Esophagus mucosa (tissue), 1 donor: ENCODE data around the gene LDAH. TPM values are rescaled to one million over a fixed set of nuclear protein-coding genes. Genes with fewer than 3 reads are reported as not detected.
A peak's percentile ranks its signal among the peaks of the same experiment; 100 is the strongest.

Experiments used
- ATAC-seq: fragments of 200-7000 bp; cut with Tn5 transposase; one replicate; pipeline ENCODE4 v1.9.1; 2020
- total RNA-seq: library from RNA; stranded (reverse); gene quantifications from one replicate; pipeline ENCODE4 v1.2.4, GENCODE V29; 2023
- donor health status: DM: yes; HTN: yes; CAD: no.

The LDAH gene
- total RNA-seq, 1 donor from 2014 or later: 10.8 TPM

DNA sequence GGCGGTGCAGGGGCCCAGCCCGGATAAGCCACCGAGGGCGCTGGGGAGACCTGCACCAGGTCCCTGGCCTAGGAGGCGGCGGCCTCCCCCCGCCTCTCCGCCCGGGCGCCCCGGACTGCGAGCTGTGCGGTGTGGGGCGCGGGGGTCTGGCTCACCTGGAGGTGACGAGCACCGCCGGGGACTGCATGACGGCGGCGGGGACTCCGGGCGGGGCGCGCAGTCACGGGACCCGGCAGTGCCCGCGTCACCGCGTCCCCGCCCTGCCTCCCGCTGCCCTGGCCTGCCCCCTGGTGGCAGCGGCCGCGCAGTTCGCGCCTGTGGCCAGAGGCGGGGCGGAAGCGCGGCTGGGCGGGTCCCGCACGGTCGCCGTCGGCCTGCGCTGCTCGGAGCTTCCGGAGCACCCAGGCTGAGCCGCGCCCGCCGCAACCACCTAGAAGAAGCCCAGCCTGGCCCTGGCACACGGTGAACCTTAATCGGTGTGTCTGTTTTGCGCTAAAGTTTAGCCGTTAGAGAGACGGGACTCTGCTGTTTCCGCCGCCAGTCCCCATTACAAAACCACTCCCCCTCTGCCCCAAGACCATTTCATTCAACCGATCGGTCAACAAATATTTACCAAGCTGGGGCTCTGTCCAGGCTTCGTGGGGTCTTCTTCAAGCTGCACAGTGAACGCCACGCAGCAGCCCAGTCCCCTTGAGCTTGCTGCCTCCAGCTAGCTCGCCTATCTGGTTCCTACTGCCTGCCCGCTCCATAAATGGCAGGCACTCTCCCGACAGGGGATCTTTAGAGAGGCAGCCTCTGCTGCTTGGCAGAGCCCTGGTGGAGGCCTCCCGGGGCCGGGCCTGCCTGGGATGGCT is 171.8 kb downstream of the LDAH start, which contains the start of gene HS1BP3:
Gene HS1BP3, minus strand, starts transcription at position 222 of the 854 bp plus-strand sequence. Its CDS starts 35 bp downstream, at position 187.
- peak; percentile 97 for ATAC-seq

DNA sequence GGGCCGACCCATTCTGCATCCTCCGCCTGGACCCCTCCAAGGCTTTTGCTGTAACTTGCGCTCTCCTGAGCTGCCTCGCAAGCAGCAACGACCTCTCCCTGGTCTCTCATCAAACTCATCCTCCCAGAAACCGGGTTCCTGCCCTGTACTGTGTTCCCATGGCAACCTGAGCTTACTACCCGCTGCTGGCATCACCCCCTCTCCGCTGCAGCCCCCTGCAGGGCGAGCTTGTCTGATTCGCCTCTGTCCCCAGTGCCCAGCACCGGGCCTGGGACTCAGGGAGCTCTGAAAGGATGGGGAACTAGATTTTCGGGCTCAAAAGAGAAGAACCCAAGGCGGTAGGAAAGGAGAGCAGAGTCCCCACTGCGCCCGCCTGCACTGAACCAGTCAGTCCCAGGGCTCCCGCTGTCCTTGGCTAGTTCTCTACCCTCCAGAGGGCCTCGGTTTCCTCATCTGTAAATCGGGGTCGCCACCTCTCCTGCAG is 172.5 kb downstream of the LDAH start:
- peak; percentile 5 for ATAC-seq

DNA sequence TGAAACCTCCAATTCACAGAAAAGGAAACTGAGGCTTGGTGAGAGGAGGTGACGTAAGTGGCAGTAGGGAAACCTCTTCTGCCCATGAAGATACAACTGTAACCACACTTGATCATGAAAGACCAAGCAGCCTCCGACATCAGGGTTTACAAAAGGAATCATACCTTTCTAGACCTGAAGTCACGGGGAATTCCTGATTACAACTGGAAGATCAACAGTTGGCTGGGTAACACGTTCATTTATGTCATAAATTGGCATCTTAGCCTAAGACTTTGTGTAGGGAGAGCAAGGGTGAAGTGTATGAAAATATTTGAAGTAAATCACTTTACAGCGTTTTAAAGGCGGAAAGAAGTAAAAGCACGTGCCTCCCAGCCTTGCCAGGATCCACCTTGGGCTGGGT is 172.9 kb downstream of the LDAH start:
- no peak for ATAC-seq

DNA sequence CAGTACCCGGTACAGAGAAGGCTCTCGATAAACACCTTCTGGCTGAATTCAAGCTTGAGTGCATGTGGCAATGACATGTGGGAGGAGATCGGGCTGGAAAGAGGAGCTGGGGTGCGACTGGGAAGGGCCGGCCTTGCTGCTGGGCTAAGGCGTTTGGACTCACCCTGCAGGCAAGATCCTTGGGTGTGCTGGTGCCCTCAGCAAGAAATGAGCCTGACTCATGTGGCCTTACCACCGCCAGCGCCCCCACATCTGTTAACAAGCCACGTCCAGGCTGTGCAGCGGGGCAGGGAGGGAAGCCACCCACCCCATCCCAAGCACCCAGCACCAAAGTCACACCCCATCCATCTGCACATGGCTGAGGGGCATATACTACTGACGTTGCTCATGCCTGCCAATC is 173.3 kb downstream of the LDAH start:
- ATAC-seq: peak; percentile 18

DNA sequence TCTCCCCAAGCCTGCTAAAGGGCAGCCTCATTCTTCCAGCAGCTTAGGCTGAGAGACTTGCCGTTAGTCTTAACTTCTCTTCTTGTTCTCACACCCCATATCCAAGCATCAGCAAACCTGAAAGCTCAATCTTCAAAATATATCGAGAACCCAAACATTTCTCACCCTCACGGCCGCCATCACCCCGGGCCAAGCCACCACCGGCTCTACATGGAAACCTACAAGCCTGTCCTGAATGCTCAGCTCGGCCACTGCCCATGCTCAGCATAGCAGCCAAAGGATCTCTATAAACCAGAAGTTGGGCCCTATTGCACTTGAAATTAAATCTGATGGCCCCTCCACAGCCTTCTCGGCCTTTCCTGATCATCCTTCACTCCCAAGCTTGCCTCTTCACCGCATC is 174.1 kb downstream of the LDAH start:
- no peak for ATAC-seq

DNA sequence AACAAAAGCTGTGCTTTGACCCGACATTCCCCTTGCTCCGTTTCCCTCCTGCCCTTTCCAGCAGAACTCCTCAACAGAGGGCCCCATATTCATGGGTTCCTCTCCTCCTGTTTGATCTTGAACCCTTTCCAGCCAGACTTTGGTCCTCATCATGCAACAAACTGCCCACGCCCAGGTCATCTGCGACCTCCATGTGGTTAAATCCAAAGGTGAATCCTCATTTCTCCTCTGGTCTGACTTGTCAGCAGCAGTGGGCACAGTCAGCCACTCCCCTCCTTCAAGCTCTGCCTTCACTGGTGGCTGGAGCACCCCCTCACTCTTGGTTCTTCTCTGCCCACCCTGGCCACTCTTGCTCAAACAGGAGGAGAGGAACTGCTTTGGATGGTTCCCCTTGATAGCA is 174.7 kb downstream of the LDAH start:
- no peak for ATAC-seq

DNA sequence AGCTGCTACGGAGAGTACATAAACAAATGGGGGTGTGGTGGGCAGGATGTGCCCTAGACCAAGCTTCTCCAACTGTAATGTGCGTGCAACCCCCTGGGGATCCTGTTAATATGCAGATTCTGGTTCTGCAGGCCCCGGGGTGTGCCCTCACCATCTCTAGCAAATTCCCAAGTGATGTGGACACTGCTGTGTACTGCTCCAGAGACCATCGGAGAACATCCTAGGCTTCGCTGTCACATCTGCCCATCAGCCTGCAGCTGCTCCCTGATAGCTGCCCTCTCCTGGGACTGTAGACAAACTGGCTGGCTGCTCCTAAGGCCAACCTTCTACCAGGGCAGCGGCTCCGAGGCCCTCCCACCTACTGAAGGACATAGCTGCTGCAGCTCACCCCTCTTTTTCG is 175.2 kb downstream of the LDAH start:
- ATAC-seq: no peak

DNA sequence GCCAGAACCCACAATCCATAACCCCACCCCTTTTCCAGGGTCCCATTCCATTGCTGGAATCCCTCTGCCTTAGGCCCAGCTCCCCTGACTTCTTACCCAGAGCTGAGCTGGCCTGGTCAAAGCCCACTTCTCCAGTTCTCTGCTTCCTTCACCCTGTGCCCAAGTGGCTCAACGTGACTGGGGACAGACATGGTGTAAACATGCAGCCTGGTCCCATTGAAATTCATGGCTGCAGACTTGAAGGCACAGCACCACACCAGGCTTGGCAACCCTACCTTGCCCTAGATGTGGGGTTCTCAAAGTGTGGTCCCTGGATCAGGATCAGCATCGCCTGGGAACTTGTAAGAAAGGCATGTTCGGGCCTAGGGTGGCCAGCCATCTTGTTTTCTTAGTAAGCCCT is 175.7 kb downstream of the LDAH start:
- ATAC-seq: no peak

DNA sequence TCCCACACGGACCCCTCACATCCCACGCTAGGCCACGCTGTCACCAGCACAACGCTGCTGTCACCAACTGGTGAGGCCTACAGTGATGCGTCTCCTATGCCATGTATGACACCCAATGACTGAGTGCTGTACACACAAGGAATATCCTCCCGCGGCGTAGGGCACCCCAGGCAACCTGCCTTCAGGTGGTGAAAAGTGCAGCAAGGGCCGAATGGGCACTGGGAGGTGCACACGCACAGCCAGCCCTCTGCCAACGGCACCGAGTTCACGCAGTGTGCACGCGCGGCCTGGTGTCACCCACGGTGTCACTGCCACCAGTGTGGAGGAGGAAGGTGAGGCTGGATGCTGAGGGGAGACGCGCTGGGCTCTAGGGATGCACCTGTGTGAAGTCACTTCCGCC is 176.5 kb downstream of the LDAH start:
- no peak for ATAC-seq

DNA sequence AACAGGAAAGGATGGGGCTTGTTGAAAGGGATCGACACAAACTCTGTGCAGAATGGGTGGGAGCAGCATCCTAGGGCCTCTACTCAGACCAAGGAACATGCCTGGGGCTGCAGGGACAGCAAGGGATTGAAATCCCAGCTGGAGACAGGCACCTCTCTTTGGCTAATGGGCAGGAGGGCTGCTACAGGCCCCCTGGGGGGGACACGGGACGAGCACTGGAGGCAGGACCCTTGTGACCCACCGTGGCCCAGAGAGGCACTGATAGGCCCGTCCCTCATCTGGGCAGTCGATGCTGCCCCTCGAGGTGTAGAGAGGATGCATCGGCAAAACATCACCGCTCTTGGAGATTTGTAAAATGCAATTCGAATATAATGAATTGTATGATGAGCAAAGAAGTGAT is 177.1 kb downstream of the LDAH start:
- ATAC-seq: no peak

DNA sequence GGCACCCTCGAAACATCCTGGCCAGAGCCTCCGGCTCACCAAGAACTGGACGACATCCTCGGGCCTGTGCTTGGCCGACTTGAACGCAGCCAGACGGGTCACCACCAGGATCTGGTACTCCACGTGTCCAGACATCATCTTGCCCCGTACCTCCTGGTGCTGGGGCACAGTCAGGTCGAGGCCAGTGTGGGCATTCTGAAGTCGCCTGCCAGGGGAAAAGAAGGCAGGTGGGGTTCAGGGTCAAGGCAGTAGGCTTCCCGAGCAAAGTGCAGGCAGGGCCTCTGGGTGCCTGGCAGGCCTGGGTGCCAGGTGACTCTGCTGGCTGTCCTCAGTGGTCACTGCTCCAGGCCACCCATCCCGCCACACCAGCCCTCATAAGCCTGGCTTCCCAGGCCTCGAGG is 177.6 kb downstream of the LDAH start:
- ATAC-seq: no peak

DNA sequence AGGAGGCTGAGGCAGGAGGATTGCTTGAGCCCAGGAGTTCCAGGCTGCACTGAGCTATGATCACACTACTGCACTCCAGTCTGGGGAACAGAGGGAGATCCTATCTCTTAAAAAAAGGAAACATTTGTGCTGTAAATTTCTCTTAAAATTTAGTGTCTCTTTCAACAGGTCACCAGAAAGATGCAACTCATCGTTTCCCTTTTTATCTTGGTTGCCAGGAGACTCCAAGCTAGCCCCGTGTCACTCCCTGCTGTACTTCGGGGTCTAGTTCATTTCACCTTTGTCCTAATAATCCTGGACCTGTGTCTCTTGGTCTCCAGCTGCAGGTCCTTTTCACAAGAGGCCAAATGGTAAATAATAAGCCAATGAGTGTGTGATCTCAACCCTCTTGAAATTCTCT is 179.1 kb downstream of the LDAH start:
- ATAC-seq: no peak

DNA sequence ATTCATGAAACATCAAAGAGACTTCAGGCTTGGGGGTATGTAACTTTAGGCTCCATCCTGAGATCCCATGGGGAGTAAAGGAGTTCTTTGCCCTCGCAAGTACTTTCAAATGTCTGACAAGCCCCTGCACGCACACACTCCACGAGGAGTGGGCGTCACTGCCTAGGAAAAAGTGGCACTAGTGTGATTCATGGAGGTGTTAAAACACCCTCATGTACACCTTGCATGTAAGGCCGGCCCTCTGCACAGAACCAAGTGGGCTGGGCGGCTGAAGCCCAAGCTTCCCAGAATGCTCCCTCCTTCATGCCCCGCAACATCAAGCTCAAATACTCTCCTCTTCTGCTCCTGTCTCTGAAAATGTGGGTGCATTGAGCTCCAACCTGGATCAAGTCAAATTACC is 179.8 kb downstream of the LDAH start:
- ATAC-seq: no peak

DNA sequence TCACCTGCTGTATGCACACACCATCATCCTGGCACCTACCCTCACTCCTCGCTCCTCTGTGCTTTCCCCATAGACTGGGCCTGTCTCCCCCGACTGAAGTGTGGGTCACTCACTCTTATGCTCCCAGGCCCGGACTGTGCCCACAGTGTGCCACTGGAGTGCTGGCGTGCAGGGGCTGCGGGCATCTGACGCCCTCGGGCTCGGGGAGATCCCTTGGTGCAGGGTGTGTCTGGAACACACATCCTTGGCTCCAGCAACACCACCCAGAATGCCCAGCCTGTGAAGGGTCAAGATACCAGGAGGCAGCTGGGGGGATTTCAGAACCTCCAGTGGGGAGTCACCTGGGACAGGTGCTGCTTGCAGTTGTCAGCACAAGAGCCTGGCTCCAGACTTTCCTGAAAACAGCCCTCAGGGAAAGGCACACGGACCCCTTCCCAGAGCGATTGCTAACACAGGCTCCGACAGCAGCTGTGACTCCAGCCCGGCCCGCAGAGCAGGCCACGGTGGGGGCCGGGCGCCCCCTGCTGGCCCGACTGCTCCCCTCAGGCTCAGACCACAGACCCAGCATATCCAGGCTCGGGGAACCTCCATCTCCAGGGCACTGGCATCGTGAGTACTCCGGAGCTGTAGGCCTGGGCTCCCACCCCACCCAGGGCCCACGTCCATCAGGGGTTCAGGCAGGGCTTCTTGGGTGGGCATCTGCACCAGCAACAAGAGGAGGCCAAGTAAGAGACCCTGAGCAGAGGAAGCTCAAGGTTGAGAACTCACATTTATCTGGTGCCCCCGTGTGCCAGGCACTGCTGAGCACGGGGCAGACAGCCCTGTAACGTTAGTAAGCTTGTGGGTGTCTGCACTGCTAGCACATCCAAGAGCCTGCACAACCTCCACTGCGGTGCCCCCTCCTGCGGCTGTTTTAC is 180.6 kb downstream of the LDAH start:
- peak; percentile 92 for ATAC-seq

DNA sequence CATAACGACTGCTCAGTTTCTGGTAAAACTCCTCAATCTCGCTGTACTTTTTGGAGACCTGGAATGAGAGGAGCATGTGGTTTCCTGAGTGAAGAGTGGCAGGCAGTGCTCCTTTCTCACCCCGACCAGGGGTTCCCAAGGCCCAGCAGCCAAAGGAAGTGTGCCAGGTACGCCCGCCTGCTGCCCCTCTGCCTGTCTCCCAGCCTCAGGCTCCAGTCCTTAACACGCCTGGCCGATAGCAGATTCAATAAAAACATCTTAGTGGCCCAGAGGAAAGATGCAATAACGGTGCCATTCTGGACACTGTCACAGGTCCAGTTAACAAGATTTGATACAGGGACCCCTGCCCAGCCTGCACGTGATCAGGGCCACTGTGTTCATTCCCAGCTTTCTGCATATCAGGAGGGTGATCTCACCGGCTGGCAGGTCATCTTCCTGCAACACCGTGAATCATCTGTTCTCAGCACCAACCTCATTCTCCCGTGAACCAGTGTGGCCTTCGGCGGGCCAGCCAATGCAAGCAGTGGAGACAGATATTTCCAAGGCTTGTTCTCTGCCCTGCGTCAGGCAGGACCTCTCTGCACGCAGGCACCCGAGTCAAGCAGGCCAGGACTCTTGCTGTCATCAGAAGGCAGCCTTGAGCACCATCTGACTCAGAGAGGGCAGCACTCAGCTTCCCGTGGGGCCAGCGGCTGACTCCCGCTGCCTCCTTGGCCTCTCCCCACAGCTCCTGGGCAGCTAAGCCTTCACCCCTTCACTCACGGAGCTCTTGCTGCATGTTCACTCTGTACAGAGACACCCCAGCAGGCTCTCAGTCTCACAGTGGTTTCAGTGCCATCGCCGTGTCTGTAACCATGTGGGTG is 181.5 kb downstream of the LDAH start:
- no peak for ATAC-seq

DNA sequence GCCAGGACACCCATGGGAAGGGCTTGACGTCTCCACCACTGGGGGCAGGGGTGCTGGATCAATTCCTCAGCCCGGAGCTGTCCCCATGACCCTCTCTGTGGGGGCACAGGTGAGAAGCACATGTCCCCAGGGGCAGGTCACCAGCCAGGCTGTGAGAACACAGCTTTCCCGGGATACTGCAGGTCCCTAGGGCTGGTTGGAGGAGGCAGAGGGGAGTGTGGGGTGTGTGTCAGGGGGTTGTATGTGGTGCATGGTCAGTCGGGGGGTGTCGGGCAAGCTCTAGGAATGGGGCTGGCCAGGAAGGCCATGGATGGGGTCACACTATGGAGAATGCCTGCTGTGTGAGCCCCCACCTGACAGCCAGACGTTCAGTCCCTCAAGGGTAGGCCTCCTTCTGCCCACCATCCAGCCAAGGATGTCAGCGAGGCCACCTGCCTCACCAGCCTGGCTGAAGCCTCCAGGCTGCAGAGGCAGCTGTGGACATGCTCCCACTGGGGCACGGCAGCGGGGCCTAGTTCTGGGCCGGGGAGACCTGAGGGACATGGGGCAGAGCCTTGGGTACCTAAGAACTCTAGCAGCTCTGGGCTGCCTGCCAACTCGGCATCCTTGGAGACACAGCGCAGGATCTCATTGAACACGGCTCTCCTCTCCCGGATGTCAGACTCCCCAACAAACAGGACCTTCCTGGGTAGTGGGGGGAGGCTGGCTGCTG is 182.3 kb downstream of the LDAH start:
- ATAC-seq: no peak

DNA sequence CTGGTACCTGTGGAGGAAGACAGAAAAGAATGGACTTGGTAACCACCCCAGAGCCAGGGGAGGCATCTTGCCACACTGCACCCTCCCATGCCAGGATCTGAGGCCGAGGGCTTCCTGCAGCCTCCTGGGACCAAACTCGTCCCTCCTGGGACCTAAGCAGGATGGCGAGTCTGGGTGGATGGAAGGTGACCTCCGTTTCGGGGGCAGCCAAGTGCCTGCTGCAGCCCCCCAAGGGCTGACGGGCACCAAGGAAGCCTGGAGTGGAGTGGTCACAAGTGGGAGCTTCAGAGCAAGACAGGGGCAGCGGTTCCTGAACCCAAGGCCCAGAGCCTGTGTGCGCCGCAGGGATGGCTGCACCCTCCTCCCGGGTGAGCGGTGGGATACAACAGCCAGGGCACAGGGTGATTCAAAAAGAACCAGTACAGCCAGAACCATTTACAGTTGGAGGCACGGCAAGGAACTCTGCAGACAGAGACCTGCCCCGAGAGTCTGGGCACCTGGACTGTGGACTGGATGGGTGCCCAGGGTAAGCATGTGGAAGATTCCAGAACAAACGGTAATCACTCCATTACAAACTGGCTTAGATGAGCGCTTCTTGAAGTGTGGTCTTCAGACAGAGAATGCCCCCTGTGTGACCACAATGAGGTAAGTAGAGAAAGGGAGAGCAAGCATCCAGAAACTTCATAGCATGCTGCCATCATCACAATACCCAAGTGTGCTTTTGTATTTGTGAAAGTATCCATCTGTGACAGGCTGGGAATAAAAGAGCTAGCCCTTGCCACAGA is 184.1 kb downstream of the LDAH start:
- ATAC-seq: no peak

DNA sequence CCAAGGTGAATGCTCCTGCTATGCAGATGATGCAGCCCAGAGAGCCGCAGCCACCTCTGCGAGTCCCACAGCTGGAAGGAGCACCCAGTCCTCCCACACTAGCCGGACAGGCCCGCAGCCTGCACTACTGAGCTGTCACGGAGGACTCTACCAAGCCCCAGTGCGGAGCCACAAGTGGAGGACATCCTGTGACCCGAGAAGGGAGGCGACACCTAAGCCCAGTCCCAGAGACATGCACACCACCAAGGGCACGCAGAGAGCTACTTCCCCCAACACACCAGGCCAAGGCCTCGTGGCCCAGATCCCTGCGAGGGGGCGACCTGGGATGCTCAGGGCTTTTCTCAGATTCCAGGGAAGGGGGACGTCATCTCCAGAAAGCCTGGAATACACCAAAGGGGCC is 184.9 kb downstream of the LDAH start:
- no peak for ATAC-seq

DNA sequence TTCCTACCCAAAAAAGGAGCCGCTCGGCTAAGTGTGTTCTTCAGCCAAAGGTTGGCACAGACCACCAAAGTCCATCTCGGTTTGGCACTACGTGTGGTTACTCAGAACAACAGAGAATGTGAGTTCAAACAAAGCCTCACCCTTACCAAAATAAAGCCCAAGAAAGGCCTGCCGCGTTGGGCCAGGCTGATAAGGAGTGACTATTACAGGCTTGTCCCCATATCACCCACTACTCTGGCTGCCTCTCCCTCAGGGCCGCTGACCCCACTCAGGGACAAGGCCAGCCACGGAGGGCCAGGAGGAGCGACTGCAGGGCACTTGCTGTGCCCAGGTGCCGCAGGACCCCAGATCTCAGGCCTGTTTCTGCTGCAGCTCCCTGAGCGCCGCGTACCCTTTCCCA is 185.8 kb downstream of the LDAH start:
- no peak for ATAC-seq

DNA sequence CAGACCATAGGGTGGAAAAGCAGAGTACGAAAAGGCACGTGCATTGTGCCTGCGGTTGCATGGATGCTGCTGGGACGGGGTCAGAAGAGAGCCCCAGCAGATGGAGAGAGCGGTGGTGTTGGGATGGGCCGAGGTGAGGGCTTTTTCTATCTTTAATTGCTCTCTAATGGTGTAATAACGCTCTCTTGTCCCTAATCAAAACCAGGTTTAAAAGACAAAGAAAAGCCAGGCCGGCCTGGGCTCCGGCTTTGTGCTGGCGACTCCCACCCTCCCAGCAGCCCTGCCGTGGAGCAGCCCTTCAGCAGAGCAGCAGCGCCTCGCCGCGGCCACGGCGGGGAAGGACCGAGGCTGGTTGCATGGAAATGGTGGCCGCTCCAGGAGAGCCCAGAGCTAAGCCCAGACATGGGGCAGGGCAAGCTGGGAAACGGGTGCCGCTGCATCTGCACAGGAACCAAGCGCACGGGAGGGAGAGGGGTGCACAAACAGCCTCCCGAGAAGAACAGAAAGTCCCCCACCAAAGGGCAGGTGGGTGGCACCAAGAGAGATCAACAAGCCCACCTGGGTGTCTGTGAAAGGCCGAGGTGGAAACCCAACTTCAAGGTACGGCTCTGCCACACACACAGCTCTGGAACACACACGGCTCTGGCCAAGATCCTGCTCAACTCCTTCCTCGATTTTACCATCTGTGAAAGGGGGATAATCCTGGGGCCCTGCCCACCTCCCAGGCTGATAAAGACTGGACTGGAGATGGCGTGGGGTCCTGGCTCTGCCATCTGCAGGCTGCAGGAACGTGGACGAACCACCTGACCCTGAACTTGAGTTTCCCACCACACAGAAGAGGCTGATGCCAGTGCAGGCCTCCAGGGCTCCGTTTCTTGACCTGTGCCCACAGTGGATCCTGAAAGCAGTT is 187.0 kb downstream of the LDAH start:
- ATAC-seq: peak; percentile 82
